AG09309 (cell line): ENCODE results near the gene TMEM120B.

Experiments used
- DNase-seq: peaks from one replicate; pipeline ENCODE4 v3.0.0-alpha.2; 2010; ENCODE audit warnings: low read depth
- H3K4me3 ChIP-seq: 2 replicates; pipeline ENCODE4 v1.5.1; 2011; ENCODE audit warnings: mild to moderate bottlenecking, low read depth, low read length, moderate library complexity; ENCODE audit not compliant: control insufficient read depth
- TF ChIP-seq, protein P1 (sequence below): IDR thresholded peaks from 2 replicates; pipeline ENCODE4 v1.5.1; 2011; ENCODE audit warnings: mild to moderate bottlenecking, low read depth, low read length, inconsistent platforms; ENCODE audit not compliant: insufficient read depth, control insufficient read depth; ENCODE audit errors: missing control alignments

The TMEM120B gene

DNA sequence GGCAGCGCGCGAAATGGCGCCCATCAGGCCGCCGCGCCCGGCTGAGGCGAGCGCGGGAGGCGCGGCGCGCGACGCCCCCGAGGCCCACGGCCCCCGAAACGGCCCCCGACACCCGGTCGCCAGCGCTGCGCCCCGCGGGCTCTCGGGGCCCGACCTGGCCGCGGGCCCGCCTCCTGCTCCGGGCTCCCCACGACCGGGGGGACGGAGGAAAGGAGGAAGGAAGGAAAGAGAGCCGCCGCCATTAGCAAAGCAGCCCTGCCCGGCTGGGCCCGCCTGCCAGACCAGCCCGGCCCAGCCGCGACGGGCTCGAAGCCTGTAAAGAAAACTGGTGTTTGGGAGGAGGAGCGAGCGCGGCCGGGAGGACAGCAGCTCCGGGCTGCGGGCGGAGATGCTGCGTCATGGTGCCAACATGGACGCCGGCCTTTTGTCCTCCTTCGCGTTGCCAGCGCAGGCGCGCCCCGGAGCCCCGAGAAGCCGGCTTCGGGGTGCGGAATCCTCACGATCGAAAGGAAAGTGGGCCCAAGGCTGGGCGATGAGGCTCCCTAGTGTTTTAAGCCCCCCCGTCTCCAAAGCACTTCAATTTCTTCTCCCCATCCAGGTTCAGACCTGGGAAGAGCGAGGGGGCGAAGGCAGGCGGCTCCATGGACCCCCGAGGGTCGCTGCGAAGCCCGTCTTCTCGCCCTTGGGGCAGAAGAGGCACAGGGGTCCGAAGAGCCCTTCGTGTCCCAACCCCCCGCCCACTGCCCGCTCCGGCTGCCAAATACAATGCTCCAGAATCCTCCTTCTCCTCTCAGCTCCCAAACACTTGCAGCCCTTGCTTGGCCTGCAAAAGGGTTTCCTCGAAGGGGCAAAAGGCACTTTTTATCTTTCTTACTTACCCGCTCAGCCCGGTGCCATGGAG, 88.4 kb downstream of the TMEM120B start:
- peak overlapping the region; percentile 70 for H3K4me3 ChIP-seq

DNA sequence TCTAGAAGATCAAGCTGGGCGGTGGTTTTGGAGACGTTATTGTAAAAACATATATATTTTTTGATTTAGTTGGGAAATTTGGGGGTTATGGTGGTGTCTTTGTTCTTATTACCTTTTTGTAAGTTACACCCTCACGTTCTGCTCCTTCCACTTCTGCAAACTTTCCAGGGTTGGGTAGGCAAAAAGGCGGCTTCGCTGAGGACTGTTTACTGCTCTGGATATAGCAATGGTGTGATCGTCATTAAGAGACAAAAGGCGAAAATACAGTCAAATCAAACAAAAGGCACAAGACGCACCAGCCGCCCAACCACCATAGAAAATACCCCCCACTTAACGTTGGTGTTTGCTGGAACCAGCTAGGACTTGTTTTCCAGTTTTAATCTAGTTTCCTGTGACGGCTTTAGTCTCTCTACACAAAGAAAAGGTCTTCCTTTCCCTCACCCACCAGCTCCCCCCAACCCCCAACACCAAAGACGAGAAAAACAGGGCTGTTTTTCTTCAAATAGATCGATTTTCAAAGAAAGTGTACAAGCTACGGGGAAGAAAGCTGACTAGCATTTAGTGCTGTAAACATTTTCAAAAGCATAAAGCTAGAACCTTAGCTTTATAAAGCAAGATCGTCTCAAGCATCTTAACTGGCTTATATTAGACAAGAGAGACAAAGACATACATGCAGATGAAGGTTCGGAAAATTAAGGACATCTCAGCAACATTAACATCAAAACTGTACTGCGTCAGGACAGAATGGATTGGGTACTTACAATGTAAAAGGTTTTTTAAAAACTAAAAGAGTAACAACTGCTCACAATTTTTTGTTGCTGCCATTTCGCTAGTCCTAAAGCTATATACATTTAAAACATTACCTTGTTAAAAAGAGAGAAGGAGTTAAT, 89.3 kb downstream of the TMEM120B start:
- peak overlapping the region; percentile 70 for H3K4me3 ChIP-seq
- no peak for DNase-seq
- TF ChIP-seq, protein P1, sequence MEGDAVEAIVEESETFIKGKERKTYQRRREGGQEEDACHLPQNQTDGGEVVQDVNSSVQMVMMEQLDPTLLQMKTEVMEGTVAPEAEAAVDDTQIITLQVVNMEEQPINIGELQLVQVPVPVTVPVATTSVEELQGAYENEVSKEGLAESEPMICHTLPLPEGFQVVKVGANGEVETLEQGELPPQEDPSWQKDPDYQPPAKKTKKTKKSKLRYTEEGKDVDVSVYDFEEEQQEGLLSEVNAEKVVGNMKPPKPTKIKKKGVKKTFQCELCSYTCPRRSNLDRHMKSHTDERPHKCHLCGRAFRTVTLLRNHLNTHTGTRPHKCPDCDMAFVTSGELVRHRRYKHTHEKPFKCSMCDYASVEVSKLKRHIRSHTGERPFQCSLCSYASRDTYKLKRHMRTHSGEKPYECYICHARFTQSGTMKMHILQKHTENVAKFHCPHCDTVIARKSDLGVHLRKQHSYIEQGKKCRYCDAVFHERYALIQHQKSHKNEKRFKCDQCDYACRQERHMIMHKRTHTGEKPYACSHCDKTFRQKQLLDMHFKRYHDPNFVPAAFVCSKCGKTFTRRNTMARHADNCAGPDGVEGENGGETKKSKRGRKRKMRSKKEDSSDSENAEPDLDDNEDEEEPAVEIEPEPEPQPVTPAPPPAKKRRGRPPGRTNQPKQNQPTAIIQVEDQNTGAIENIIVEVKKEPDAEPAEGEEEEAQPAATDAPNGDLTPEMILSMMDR = no peak

More for the DNA sequence above, 88.4 kb downstream of the TMEM120B start:
- TF ChIP-seq, protein P1 = no peak
- no peak for DNase-seq

DNA sequence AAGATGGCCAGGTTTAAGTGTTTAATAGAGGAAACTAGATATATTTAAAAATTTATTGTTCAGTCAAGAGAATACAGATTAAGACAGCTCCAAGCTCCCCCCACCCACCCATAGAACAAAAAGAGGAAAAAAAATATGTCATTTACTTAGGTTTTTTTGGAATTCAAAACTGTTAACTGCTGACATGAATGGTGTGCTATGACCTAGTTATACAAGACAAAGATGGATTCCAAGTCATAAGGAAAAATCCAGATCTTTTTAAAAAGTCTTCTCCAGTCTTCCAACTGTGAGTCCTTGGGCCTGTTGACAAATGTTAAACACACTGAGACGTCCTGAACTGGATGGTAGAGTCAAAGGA, 89.9 kb downstream of the TMEM120B start:
- TF ChIP-seq, protein P1 = no peak
- H3K4me3 ChIP-seq = peak overlapping the region; percentile 70
- no peak for DNase-seq

DNA sequence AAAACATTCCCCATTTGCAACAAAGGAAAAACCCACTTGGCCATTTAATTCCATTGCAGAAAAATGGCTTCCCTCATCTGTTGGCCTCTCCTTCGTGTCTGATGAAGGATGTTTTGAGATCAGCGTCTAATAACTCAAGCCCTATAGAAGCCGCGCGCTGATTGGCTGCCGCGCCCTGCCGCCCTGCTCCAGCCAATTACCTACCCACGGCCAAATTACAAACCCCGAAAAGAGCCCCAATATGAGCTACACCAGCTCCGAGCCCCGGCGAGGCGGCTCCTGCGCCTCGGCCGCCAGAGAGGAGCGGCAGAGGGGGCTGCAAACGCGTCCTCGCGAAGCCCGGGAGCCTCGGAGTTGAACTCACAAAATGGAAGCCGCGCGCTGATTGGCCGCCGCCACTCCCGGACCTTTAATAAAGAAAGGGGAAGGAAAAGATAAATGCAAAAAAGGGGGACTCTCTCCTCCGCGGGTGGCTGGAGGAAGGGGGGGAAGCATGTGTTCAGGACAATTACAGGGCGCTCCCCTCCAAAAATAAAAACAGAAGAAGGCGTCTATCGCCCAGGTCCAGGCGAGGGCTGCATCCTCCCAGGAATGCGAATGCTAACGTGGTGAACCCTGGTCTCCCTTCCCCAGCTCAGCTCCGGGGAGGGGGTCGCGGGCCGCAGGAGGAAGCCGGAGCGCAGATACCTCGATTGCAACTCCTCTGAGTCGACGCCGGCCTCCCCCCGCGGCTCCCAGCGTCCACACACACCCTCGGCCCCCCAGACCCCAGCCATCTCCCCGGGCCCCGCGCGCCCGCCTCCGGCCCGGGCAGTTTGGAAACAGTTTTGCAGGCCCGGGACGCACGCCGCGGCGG, 90.5 kb downstream of the TMEM120B start:
- TF ChIP-seq, protein P1 = no peak
- DNase-seq = peak; percentile 90
- H3K4me3 ChIP-seq = peak overlapping the region; percentile 70

DNA sequence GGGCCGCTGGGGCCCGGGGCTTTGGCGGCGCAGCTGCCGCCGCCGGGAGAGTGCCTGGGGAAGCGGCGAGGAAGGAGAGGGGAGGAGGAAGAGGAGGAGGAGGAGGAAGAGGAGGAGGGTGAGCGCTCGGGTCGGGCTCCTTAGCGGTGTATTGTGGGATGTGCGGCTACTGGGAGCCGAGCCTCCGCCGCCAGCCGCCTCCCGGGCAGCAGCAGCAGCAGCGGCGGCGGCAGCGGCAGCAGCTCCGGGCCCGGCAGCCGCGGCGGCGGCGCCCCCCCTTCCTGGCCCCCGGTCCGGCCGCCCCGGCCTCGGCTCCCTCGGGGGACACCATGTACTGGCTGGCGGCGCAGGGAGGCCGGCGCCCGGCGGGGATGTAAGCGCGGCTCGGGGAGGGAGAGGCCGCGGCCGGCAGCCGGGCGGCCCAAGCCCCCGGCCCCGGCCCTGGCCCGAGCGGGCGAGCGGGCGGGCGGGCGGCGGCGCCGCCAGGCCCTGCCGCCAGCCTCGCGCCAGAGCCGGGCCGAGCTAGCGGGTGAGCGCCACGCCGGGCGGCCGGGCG, 91.4 kb downstream of the TMEM120B start, which contains the start of gene SETD1B:
SETD1B (plus strand) TSS at position 149 of the 556 bp plus-strand sequence. CDS start 729 bp downstream, outside the sequence.
- TF ChIP-seq, protein P1 = no peak
- DNase-seq = no peak
- H3K4me3 ChIP-seq = peak within 1 kb of the TSS; percentile 70
